NT2/D1 (cell line): ENCODE data around the gene ZC3HAV1L.

ENCODE experiments used
- DNase-seq: peaks from one replicate; pipeline ENCODE4 v3.0.0-alpha.2; 2011; ENCODE audit warnings: low read depth, low spot score
- H3K27me3 ChIP-seq: 2 replicates; pipeline ENCODE4 v1.6.0; 2011; ENCODE audit warnings: mild to moderate bottlenecking; ENCODE audit not compliant: insufficient read length, insufficient read depth
- H3K36me3 ChIP-seq: 2 replicates; pipeline ENCODE4 v1.6.1; 2011; ENCODE audit warnings: mild to moderate bottlenecking, low read length, mixed read lengths; ENCODE audit not compliant: insufficient read depth, insufficient read length
- H3K4me1 ChIP-seq: 2 replicates; pipeline ENCODE4 v1.5.1; 2011; ENCODE audit not compliant: insufficient read depth, insufficient read length
- H3K4me3 ChIP-seq: 2 replicates; pipeline ENCODE4 v1.5.1; 2011; ENCODE audit warnings: low read depth; ENCODE audit not compliant: insufficient read length
- H3K9ac ChIP-seq: 2 replicates; pipeline ENCODE4 v1.6.0; 2011; ENCODE audit warnings: low read depth; ENCODE audit not compliant: insufficient read length
- H3K9me3 ChIP-seq: 2 replicates; pipeline ENCODE4 v1.5.1; 2011; ENCODE audit warnings: mild to moderate bottlenecking, low read length; ENCODE audit not compliant: insufficient read depth
- SUZ12 ChIP-seq: IDR thresholded peaks from 2 replicates; pipeline ENCODE4 v1.6.1; 2011; ENCODE audit not compliant: insufficient read length, insufficient read depth; ENCODE audit errors: extremely low read depth
- YY1 ChIP-seq: IDR thresholded peaks from 2 replicates; pipeline ENCODE4 v1.6.1; 2011; ENCODE audit not compliant: insufficient read length, insufficient read depth
- ZNF274 ChIP-seq: IDR thresholded peaks from 2 replicates; pipeline ENCODE4 v1.6.1; 2011; ENCODE audit warnings: mild to moderate bottlenecking, low read depth, low read length

Gene ZC3HAV1L

GRCh38 chr7:139041378-139042085 is 5.7 kb upstream of the ZC3HAV1L start:
- no peaks in the 10 kb centered on the region for H3K4me1 ChIP-seq
- H3K27me3 ChIP-seq, result no peaks in the 10 kb centered on the region
- no peak for DNase-seq
- no peak for TF ChIP-seq YY1
- no peak for TF ChIP-seq ZNF274
- TF ChIP-seq SUZ12, result no peak
- no peaks in the 10 kb centered on the region for H3K9me3 ChIP-seq
- no peak overlapping the region for H3K9ac ChIP-seq
- peaks cover 11% of the 10 kb centered on the region for H3K36me3 ChIP-seq
- no peak overlapping the region for H3K4me3 ChIP-seq

GRCh38 chr7:139038691-139039090 is 2.8 kb upstream of the ZC3HAV1L start:
- H3K9ac ChIP-seq, result no peak overlapping the region
- no peak for TF ChIP-seq YY1
- TF ChIP-seq SUZ12, result no peak
- TF ChIP-seq ZNF274, result no peak
- no peaks in the 10 kb centered on the region for H3K27me3 ChIP-seq
- H3K9me3 ChIP-seq, result no peaks in the 10 kb centered on the region
- H3K4me1 ChIP-seq, result no peaks in the 10 kb centered on the region
- H3K36me3 ChIP-seq, result peaks cover 10% of the 10 kb centered on the region
- H3K4me3 ChIP-seq, result no peak overlapping the region
- no peak for DNase-seq

GRCh38 chr7:139036901-139037300 is 1.1 kb upstream of the ZC3HAV1L start:
- TF ChIP-seq ZNF274 (no peak), YY1 (no peak), SUZ12 (no peak)
- H3K4me3 ChIP-seq, result no peak overlapping the region

GRCh38 chr7:139034855-139035585 is 822 bp downstream of the ZC3HAV1L start:
- no peaks in the 10 kb centered on the region for H3K4me1 ChIP-seq

More at GRCh38 chr7:139036901-139037300, 1.1 kb upstream of the ZC3HAV1L start:
- Histone ChIP-seq H3K27me3 (no peaks in the 10 kb centered on the region), H3K9ac (no peak overlapping the region), H3K9me3 (no peaks in the 10 kb centered on the region), H3K4me1 (no peaks in the 10 kb centered on the region), H3K36me3 (peaks cover 26% of the 10 kb centered on the region)
- DNase-seq, result no peak

GRCh38 chr7:139034336-139034735 is 1.5 kb downstream of the ZC3HAV1L start:
- H3K36me3 ChIP-seq, result peaks cover 44% of the 10 kb centered on the region
- no peaks in the 10 kb centered on the region for H3K9me3 ChIP-seq
- no peak overlapping the region for H3K4me3 ChIP-seq
- H3K27me3 ChIP-seq, result no peaks in the 10 kb centered on the region
- H3K4me1 ChIP-seq, result no peaks in the 10 kb centered on the region
- no peak overlapping the region for H3K9ac ChIP-seq
- no peak for DNase-seq
- no peak for TF ChIP-seq YY1
- no peak for TF ChIP-seq SUZ12
- TF ChIP-seq ZNF274, result no peak

More at GRCh38 chr7:139034855-139035585, 822 bp downstream of the ZC3HAV1L start:
- Histone ChIP-seq H3K27me3 (no peaks in the 10 kb centered on the region), H3K4me3 (peak overlapping the region; percentile 85), H3K9me3 (no peaks in the 10 kb centered on the region), H3K9ac (peak overlapping the region; percentile 92), H3K36me3 (peaks cover 37% of the 10 kb centered on the region)
- DNase-seq, result no peak
- no peak for TF ChIP-seq YY1
- TF ChIP-seq ZNF274, result no peak
- no peak for TF ChIP-seq SUZ12

GRCh38 chr7:139033346-139034114 is 2.3 kb downstream of the ZC3HAV1L start:
- H3K36me3 ChIP-seq, result peaks cover 50% of the 10 kb centered on the region
- no peak for TF ChIP-seq YY1
- TF ChIP-seq SUZ12, result no peak
- no peak for TF ChIP-seq ZNF274
- DNase-seq, result no peak
- H3K27me3 ChIP-seq, result no peaks in the 10 kb centered on the region
- H3K4me1 ChIP-seq, result no peaks in the 10 kb centered on the region
- no peaks in the 10 kb centered on the region for H3K9me3 ChIP-seq
- H3K4me3 ChIP-seq, result no peak overlapping the region
- H3K9ac ChIP-seq, result no peak overlapping the region
